Stomach (tissue), 9 donors: Measurements from ENCODE around the gene MPG. TPM values are rescaled to one million over a fixed set of nuclear protein-coding genes. Genes with fewer than 3 reads are reported as not detected.

Experiments used
- DNase-seq, 2 donors: peaks; one replicate each; pipeline versions ENCODE4 v3.0.0 to v3.0.0-alpha.2; 2013 to 2019
- H3K27ac ChIP-seq, 5 donors: fragments of 200-600 bp in 4 of 5; sonication (generic) in 4 of 5; one replicate each; pipeline ENCODE4 v1.5.1; 2013 to 2019; ENCODE audit warnings: mild to moderate bottlenecking in 1 of 5, moderate library complexity in 1 of 5
- H3K27me3 ChIP-seq, 3 donors: fragments of 200-600 bp; sonication (generic); one replicate each; pipeline ENCODE4 v1.5.1; 2017 to 2019; ENCODE audit warnings: mixed run types in 1 of 3
- H3K36me3 ChIP-seq, 4 donors: fragments of 200-600 bp; sonication (generic); 1 replicate in 3 of 4; 2 replicates in 1 of 4; pipeline ENCODE4 v1.5.1; 2016 to 2019
- H3K4me1 ChIP-seq, 4 donors: fragments of 200-600 bp; sonication (generic); one replicate each; pipeline ENCODE4 v1.5.1; 2016 to 2019
- H3K4me3 ChIP-seq, 4 donors: fragments of 200-600 bp; sonication (generic) in 3 of 4; one replicate each; pipeline ENCODE4 v1.5.1; 2016 to 2019; ENCODE audit warnings: mild to moderate bottlenecking in 1 of 4
- H3K9me3 ChIP-seq, 4 donors: fragments of 200-600 bp; sonication (generic); one replicate each; pipeline ENCODE4 v1.5.1; 2016 to 2019
- EP300 ChIP-seq: sonication (generic); formaldehyde crosslinking; IDR thresholded peaks from one replicate; pipeline ENCODE4 v1.6.1; 2017; ENCODE audit warnings: antibody characterized with exemption
- POLR2A ChIP-seq, 4 donors: fragments of 450-650 bp; IDR thresholded peaks; one replicate each; pipeline ENCODE4 v1.6.1; 2016; ENCODE audit warnings: antibody characterized with exemption in 4 of 4, control low read depth in 2 of 4, mild to moderate bottlenecking in 1 of 4, moderate library complexity in 1 of 4
- POLR2AphosphoS5 ChIP-seq, 3 donors: sonication (generic); formaldehyde crosslinking; IDR thresholded peaks; one replicate each; pipeline ENCODE4 v1.6.1; 2016; ENCODE audit warnings: antibody characterized with exemption in 3 of 3
- WGBS, 5 donors: extraction: QIAGEN DNeasy Blood & Tissue Kit in 3 of 5; methylation state at CpG; one replicate each; pipeline versions ENCODE4 v1.1.5 to v1.1.7; 2013 to 2018; 5-methylcytosine and 5-hydroxymethylcytosine counted together
- intact Hi-C: fragments of 100-400 bp; cut with DNase I; formaldehyde crosslinking; loops from one replicate; pipeline ENCODE4 v1.15.1; 2023; ENCODE audit warnings: low total_unique reads
- polyA plus RNA-seq, 3 donors: library from polyadenylated mRNA; stranded (reverse); fragments of 200-250 nt; gene quantifications; one replicate each; pipeline ENCODE4 v1.2.3, GENCODE V29; 2013
- total RNA-seq, 5 donors: library from RNA; depleted of rRNA; stranded (reverse); fragments of >200 nt; gene quantifications; one replicate each; pipeline versions ENCODE4 v1.1.0 to v1.2.3, GENCODE V29; 2014 to 2016
- TF ChIP-seq, protein P1 (sequence below), 7 experiments: fragments of 450-650 bp in 4 of 7; fragments of 200-600 bp in 3 of 7; sonication (generic) in 3 of 7; IDR thresholded peaks; one replicate each; pipeline ENCODE4 v1.5.1; 2016 to 2019; ENCODE audit warnings: antibody characterized with exemption in 7 of 7, control low read depth in 2 of 7, mild to moderate bottlenecking in 1 of 7
- donor health status: healthy with polysubstance abuse.
- donor health status: Bipolar disorder and iron deficiency.
- donor health status: healthy.

MPG gene
- total and polyA plus RNA-seq, 8 donors = 33.3 to 112 (median 89.3) TPM

DNA sequence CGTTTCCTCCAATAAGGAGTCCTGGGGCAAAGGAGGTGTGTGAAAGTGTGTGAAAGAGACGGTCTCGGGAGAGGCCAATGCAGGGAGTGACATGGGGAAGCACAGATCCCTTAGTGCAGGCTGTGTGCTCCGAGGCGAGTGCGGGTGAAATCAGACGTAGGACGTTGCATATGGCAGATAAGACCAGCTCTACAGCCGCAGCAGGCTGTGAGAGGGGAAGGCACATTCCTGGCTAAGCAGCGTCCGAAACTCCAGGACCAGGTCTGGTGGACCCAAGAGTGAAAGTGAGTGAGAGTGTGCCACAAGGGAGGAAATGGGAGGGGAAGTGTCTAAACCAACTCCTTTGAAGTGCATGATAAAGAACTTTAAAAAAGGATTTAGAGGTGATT, 36.0 kb upstream of the MPG start:
- peaks cover 0 to 23% (median 14%) of the 10 kb centered on the region in 4 donors for H3K4me1 ChIP-seq
- TF ChIP-seq EP300 (no peak), POLR2AphosphoS5 (IDR thresholded peaks at IDR 0.05) (no peak), POLR2A (IDR thresholded peaks at IDR 0.05) (no peak)
- TF ChIP-seq, protein P1, sequence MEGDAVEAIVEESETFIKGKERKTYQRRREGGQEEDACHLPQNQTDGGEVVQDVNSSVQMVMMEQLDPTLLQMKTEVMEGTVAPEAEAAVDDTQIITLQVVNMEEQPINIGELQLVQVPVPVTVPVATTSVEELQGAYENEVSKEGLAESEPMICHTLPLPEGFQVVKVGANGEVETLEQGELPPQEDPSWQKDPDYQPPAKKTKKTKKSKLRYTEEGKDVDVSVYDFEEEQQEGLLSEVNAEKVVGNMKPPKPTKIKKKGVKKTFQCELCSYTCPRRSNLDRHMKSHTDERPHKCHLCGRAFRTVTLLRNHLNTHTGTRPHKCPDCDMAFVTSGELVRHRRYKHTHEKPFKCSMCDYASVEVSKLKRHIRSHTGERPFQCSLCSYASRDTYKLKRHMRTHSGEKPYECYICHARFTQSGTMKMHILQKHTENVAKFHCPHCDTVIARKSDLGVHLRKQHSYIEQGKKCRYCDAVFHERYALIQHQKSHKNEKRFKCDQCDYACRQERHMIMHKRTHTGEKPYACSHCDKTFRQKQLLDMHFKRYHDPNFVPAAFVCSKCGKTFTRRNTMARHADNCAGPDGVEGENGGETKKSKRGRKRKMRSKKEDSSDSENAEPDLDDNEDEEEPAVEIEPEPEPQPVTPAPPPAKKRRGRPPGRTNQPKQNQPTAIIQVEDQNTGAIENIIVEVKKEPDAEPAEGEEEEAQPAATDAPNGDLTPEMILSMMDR (IDR thresholded peaks at IDR 0.05) = no peak
- H3K4me3 ChIP-seq = no peak overlapping the region
- H3K9me3 ChIP-seq = no peaks in the 10 kb centered on the region
- intact Hi-C loops = no loop called here
- no peak overlapping the region for H3K27ac ChIP-seq
- H3K27me3 ChIP-seq = no peaks in the 10 kb centered on the region
- WGBS, 5 donors = 86 to 92% (median 89%) methylated on average over 11 of the region's 11 CpGs
- peaks cover 8 to 44% (median 34%) of the 10 kb centered on the region in 4 donors for H3K36me3 ChIP-seq
- DNase-seq = no peak

DNA sequence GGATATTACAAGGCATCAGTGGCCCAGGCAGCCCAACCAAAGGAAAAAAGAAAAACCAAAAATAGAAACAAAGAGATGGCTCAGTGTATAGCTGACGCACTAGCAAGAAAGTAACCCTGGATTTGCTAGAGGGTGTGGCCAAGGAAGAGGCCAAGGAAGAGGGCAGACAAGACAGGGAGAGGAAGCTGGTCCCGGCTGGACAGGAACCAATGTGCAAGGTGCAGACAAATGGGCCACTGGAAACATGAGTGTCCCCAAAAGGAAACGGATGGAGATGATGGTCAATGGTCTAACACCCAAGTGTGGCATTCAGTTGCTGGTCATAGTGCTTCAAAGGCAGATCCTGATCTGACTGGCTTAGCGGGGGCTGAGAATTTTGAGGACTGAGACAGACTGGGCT, 35.3 kb upstream of the MPG start:
- WGBS, 5 donors = 85 to 92% (median 89%) methylated on average over 4 of the region's 4 CpGs
- Histone ChIP-seq H3K27me3 (no peaks in the 10 kb centered on the region), H3K36me3 (peaks cover 11 to 49% (median 38%) of the 10 kb centered on the region in 4 donors), H3K4me3 (no peak overlapping the region), H3K9me3 (no peaks in the 10 kb centered on the region), H3K4me1 (peaks cover 0 to 19% (median 14%) of the 10 kb centered on the region in 4 donors), H3K27ac (no peak overlapping the region)
- TF ChIP-seq POLR2AphosphoS5 (IDR thresholded peaks at IDR 0.05) (no peak), POLR2A (IDR thresholded peaks at IDR 0.05) (no peak), EP300 (no peak)
- TF ChIP-seq, protein P1 (IDR thresholded peaks at IDR 0.05) = no peak
- no peak for DNase-seq
- intact Hi-C loops = no loop called here

DNA sequence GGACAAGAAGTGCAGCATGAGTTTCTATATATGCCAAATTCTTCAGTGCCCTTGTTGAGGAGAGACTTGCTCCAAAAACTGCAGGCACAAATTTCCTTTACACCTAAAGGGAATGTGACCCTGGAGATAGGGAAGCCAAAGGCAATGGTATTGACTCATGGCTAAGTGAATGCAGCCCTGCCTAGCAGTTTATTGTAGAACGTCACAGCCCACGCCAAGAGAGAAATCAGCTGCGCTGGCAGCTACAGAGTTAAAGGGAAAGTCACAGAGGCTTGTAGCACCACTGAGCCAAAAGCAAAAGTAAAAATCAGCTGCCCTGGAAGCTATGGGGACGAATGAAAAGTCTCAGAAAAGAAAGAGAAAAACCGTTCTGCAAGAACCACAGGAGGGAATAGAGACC, 34.7 kb upstream of the MPG start:
- Histone ChIP-seq H3K4me1 (peaks cover 0 to 13% (median 12%) of the 10 kb centered on the region in 4 donors), H3K36me3 (peaks cover 11 to 53% (median 42%) of the 10 kb centered on the region in 4 donors), H3K4me3 (no peak overlapping the region), H3K27ac (no peak overlapping the region), H3K27me3 (no peaks in the 10 kb centered on the region), H3K9me3 (no peaks in the 10 kb centered on the region)
- DNase-seq = no peak
- TF ChIP-seq POLR2A (IDR thresholded peaks at IDR 0.05) (no peak), EP300 (no peak), POLR2AphosphoS5 (IDR thresholded peaks at IDR 0.05) (no peak)
- TF ChIP-seq, protein P1 (IDR thresholded peaks at IDR 0.05) = no peak
- intact Hi-C loops = no loop called here
- 75 to 80% (median 76%) methylated on average over 5 of the region's 5 CpGs for WGBS, 5 donors

DNA sequence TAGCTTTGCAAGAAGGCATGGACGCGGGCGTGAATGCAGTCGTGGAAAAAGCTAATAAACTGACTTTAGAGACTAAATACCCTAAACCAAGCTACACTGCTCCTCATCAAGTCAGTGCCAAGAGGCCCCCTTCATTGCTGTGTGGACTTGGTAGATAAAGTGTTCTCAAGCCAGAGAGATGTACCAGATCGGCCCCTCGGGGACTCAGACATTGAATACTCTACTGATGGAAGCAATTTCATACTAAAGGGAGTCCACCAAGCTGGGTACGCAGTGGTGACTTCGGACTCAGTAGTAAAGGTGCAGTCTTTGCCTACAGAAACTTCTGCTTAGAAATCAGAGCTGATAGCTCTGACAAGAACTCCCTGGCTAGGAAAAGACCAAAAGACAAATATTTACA, 33.4 kb upstream of the MPG start:
- 86 to 95% (median 90%) methylated on average over 8 of the region's 8 CpGs for WGBS, 5 donors
- Histone ChIP-seq H3K4me1 (peaks cover 0 to under 1% (median 0%) of the 10 kb centered on the region in 4 donors), H3K27ac (no peak overlapping the region), H3K9me3 (no peaks in the 10 kb centered on the region), H3K4me3 (no peak overlapping the region), H3K36me3 (peaks cover 11 to 66% (median 54%) of the 10 kb centered on the region in 4 donors), H3K27me3 (no peaks in the 10 kb centered on the region)
- intact Hi-C loops = no loop called here
- no peak for TF ChIP-seq POLR2AphosphoS5 (IDR thresholded peaks at IDR 0.05)
- TF ChIP-seq, protein P1 (IDR thresholded peaks at IDR 0.05) = no peak
- TF ChIP-seq POLR2A (IDR thresholded peaks at IDR 0.05) = no peak
- no peak for TF ChIP-seq EP300
- no peak for DNase-seq
